ENCODE measurements around the gene EEF1A2. TPM values are rescaled to one million over a fixed set of nuclear protein-coding genes. Genes with fewer than 3 reads are reported as not detected.

Gene EEF1A2
- total and polyA plus RNA-seq, 2 of the 4 experiments (the other 2 are of a cell fraction): 1.3 to 4.6 TPM

DNA sequence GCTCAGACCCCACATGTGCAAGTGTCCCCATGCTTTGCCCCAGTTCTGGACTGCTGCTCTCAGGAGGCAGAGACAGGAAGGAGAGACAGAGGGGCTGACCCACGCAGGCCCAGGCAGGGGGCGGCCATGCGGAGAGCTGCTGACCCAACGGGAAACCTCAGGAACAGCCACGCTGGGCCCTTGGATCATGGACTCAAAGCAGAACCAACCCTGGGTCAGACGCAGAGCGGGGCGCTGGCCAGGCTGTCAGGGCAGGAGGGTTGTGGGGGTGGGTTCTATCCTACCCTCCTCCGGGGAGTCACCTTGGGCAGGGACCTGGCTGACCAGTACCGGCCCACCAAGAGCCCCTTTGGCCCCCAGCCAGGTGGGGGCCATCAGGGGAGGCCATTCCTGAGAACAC, 28.5 kb downstream of the EEF1A2 start:
- no peak overlapping the region for H2AFZ ChIP-seq (replicated peaks; ENCODE audit: low read length, poor library complexity)
- in situ Hi-C loops (cut with MboI; ENCODE audit: low sequenced_read_pairs) (no loop called here), dilution Hi-C loops (cut with HindIII; ENCODE audit: low sequenced_read_pairs, unreplicated experiment) (no loop called here), intact Hi-C loops (cut with micrococcal nuclease) (no loop called here)
- H2AK5ac ChIP-seq (ENCODE audit: low read depth, low read length): no peak overlapping the region
- no peaks in the 10 kb centered on the region for H3K9me1 ChIP-seq (ENCODE audit: insufficient read depth, low read length)
- no peaks in the 10 kb centered on the region for H3K9me3 ChIP-seq (ENCODE audit: control insufficient read depth, insufficient read depth, low read length)
- no peak overlapping the region for H3K4me3 ChIP-seq (ENCODE audit: insufficient read depth, low read depth, low read length)
- no peak overlapping the region for H3K4ac ChIP-seq (ENCODE audit: low read depth, low read length)
- H3K56ac ChIP-seq (ENCODE audit: extremely low read depth, insufficient read depth, low read length): no peak overlapping the region
- BruUV-seq (replicated peaks): no TSS peak
- H4K91ac ChIP-seq (ENCODE audit: insufficient read depth, low read depth, low read length): no peak overlapping the region
- H3K18ac ChIP-seq (ENCODE audit: low read depth, low read length): no peak overlapping the region
- H3K36me3 ChIP-seq (ENCODE audit: control insufficient read depth, insufficient read depth, low read length): no peaks in the 10 kb centered on the region
- ATAC-seq (ENCODE audit: low read depth): no peak
- H3K27me3 ChIP-seq (ENCODE audit: control insufficient read depth, insufficient read depth, low read length): peaks cover 71% of the 10 kb centered on the region
- H3K23ac ChIP-seq (ENCODE audit: low read depth, low read length): no peak overlapping the region
- no peak overlapping the region for H2BK15ac ChIP-seq (ENCODE audit: low read depth, low read length)
- H3K27ac ChIP-seq (ENCODE audit: insufficient read depth, low read length): no peak overlapping the region
- H2BK20ac ChIP-seq (ENCODE audit: low read depth, low read length): no peak overlapping the region
- TF ChIP-seq FOS (IDR thresholded peaks at IDR 0.05; ENCODE audit: low read depth, low read length) (no peak), CEBPB (IDR thresholded peaks at IDR 0.05; ENCODE audit: low read depth, low read length) (no peak), RAD21 (IDR thresholded peaks at IDR 0.05; ENCODE audit: low read length) (no peak), MAFK (IDR thresholded peaks at IDR 0.05; ENCODE audit: low read depth, low read length) (no peak), SMC3 (IDR thresholded peaks at IDR 0.05; ENCODE audit: low read depth, low read length) (no peak), CHD1 (IDR thresholded peaks at IDR 0.05; ENCODE audit: low read depth, low read length) (no peak), MAZ (IDR thresholded peaks at IDR 0.05; ENCODE audit: borderline replicate concordance, low read depth, low read length) (no peak)
- TF ChIP-seq, protein P1, sequence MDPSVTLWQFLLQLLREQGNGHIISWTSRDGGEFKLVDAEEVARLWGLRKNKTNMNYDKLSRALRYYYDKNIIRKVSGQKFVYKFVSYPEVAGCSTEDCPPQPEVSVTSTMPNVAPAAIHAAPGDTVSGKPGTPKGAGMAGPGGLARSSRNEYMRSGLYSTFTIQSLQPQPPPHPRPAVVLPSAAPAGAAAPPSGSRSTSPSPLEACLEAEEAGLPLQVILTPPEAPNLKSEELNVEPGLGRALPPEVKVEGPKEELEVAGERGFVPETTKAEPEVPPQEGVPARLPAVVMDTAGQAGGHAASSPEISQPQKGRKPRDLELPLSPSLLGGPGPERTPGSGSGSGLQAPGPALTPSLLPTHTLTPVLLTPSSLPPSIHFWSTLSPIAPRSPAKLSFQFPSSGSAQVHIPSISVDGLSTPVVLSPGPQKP (IDR thresholded peaks at IDR 0.05; ENCODE audit: borderline replicate concordance, low read depth, low read length): no peak
- no peak for DNase-seq
- H3K9ac ChIP-seq (ENCODE audit: low read depth, low read length): no peak overlapping the region
- no peak overlapping the region for H2AK9ac ChIP-seq (replicated peaks; ENCODE audit: low read depth, low read length, poor library complexity)
- H3K14ac ChIP-seq (replicated peaks; ENCODE audit: low read depth, low read length): no peak overlapping the region
- H3K4me2 ChIP-seq (ENCODE audit: low read depth, low read length): no peak overlapping the region
- no peaks in the 10 kb centered on the region for H3K79me1 ChIP-seq (ENCODE audit: low read depth in 1 of 2, low read length in 2 of 2)
- no peak overlapping the region for H4K8ac ChIP-seq (ENCODE audit: low read depth in 2 of 2, low read length in 2 of 2)
- no peaks in the 10 kb centered on the region for H3K4me1 ChIP-seq (ENCODE audit: control insufficient read depth, insufficient read depth, low read length)
- H2BK5ac ChIP-seq (ENCODE audit: low read depth, low read length, poor library complexity, severe bottlenecking): no peak overlapping the region
- H4K20me1 ChIP-seq (ENCODE audit: insufficient read depth, low read length): no peaks in the 10 kb centered on the region; the same call in 1 of the 2 replicates
- no CpG with 5 or more reads among the region's 10 CpGs for WGBS, 2 experiments (ENCODE audit: extremely low coverage in 2 of 2, insufficient read length in 1 of 2)
- no peak overlapping the region for H4K5ac ChIP-seq (ENCODE audit: low read depth, low read length)
- POLR2A ChIA-PET (ENCODE audit: unreplicated experiment): no interaction called here
- no peak overlapping the region for H2BK120ac ChIP-seq (ENCODE audit: low read depth, low read length)
- CTCF ChIA-PET: no interaction called here

All from IMR-90 (cell line).